ENCODE measurements around the gene CDC42SE2.

The CDC42SE2 gene

DNA sequence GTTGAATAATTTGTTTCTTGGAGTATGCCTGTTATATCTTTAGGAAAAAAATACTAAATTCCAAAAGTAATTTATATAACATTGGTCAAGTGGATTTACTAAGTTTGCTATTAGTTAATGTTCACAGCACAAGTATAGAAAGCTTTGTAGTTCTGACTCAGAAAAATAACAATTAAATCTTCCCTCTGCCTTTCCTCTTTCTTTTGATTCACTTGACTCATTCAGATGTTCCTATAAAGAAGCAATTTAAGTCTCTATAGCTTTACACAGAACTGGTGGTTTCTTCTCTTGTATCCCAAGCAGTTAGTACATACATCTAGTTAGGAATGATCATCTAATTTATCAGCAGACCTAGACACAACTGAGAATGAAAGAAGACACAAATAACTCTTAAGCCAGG, 4.5 kb upstream of the CDC42SE2 start:
- H3K4me3 ChIP-seq (ENCODE audit: low read depth, low read length) = no peak overlapping the region
- no peak for DNase-seq (ENCODE audit: low read depth)
- no peak for TF ChIP-seq CTCF (IDR thresholded peaks at IDR 0.05; ENCODE audit: low read depth, low read length, missing control alignments)

- DNase-seq (ENCODE audit: low read depth) = no peak
- no peak overlapping the region for H3K4me3 ChIP-seq (ENCODE audit: low read depth, low read length)
- TF ChIP-seq CTCF (IDR thresholded peaks at IDR 0.05; ENCODE audit: low read depth, low read length, missing control alignments) = no peak
Measured at GRCh38 chr5:131260895-131261294, 3.0 kb upstream of the CDC42SE2 start.

DNA sequence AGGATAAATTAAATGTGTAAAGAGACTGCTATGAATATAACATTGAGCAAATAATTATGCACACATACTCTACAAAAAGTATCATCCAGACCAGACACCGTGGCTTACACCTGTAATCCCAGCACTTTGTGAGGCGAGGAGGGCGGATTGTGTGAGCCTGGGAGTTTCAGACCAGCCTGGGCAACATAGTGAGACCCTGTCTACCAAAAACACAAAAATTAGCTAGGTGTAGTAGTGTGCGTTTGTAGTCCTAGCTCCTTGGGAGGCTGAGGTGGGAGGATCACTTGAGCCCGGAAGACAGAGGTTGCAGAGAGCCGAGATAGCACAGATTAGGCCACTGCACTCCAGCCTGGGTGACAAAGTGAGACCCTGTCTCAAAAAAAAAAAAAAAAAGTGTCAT, 2.4 kb upstream of the CDC42SE2 start:
- TF ChIP-seq CTCF (IDR thresholded peaks at IDR 0.05; ENCODE audit: low read depth, low read length, missing control alignments) = no peak
- H3K4me3 ChIP-seq (ENCODE audit: low read depth, low read length) = no peak overlapping the region
- no peak for DNase-seq (ENCODE audit: low read depth)

DNA sequence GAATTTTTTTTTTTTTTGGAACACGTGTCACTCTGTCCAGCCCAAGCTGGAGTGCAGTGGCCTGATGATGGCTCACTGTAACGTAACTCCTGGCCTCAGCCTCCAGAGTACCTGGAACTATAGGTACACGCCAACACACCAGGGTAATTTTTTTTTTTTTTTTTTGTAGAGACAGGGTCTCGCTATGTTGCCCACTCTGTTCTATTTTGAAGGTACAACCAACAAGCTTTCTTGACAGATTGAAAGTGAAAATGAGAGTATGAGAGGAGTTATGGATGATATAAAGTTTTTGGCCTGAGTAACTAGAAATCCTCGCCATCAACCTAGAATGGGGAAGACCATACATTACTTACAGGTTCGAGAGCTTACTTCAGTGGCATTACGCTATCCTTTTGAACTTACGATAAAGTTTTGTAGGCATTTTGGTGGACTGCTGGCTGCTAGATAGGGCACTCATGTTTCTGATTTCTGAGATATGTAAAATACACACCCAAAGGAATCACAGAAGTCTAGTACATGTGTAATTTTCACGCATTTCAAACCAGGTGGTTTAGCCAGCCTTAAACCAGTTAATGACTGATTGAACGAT, 806 bp upstream of the CDC42SE2 start:
- peak overlapping the region; percentile 97 for H3K4me3 ChIP-seq (ENCODE audit: low read depth, low read length)
- no peak for TF ChIP-seq CTCF (IDR thresholded peaks at IDR 0.05; ENCODE audit: low read depth, low read length, missing control alignments)
- no peak for DNase-seq (ENCODE audit: low read depth)

DNA sequence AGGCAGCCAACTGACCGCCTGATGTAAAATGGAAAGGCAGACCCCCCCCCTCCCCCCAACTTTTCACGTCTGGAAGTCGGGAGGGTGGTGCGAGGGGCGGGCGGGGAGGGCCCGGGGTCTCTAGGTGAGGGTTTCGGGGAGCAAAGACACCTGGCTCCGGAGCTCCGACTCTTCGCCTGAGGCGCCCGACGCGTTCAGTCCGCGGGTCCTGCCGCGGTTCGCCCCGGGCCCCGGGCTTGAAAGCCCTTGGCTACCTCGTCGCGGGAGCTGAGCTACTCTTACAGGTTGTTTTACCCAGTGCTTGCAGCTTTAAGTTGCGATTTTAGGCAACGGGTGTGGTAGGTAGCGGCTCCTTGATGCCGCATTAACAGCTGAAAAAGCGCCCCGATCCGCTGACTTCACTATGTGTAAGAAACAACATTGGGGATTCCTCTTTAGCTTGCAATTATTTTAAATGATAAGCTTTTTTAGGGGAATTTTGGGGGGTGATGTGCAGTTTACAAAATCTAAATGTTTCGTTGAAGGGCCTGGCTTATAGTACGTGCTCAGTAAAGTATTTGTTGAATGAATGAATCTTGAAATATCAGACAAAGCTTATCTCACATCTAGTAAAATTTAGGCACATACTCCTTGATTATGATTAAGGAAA, 722 bp downstream of the CDC42SE2 start:
- no peak for DNase-seq (ENCODE audit: low read depth)
- no peak for TF ChIP-seq CTCF (IDR thresholded peaks at IDR 0.05; ENCODE audit: low read depth, low read length, missing control alignments)
- H3K4me3 ChIP-seq (ENCODE audit: low read depth, low read length) = peak overlapping the region; percentile 97

GRCh38 chr5:131265311-131265803, 1.5 kb downstream of the CDC42SE2 start:
- peak; percentile 51 for TF ChIP-seq CTCF (IDR thresholded peaks at IDR 0.05; ENCODE audit: low read depth, low read length, missing control alignments)
- H3K4me3 ChIP-seq (ENCODE audit: low read depth, low read length) = peak overlapping the region; percentile 97
- DNase-seq (ENCODE audit: low read depth) = no peak
